ENCODE data around the gene RPA3.

Gene RPA3

DNA sequence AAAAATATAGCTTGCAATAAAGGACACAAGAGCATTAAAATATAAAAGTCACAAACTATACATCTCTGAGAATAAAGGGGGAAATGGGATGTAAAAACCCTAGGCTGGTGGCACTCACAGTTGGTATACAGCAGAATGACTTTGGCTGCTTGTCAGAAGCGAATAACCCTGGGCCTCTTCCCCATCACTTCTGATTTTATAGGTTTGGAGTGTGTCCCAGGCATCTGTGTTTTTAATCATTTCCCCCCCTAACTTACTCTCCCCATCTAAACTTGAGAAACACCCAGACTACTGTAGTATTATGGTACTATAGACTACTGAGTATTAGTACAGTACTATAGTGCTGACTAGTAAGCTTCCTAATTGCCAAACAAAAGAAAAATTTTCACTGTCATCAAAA lies 1.8 kb upstream of the RPA3 start:
- Histone ChIP-seq H3K4me2 (ENCODE audit: low read length) (no peak overlapping the region), H3K27me3 (ENCODE audit: control insufficient read depth, low read length) (no peaks in the 10 kb centered on the region)

DNA sequence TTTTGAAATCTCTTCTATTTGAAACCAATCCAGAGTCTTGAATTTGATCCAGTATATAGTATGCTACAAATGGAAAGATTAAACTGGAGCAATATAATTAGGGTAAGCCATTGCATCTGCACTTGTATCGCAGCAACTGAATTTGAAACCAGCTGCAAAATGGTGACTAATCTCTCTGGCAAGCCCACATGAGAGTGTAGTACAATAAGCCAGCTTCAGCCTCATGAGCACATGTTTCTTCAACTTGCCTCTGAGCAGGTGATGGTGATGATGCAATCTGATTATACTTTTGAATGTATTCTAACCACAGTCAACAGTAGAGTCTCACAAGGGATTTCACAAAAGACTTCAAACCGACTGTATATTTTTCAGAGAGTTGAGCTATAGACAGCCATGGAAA lies 829 bp upstream of the RPA3 start:
- Histone ChIP-seq H3K27ac (ENCODE audit: low read depth, low read length) (no peak overlapping the region), H3K4me3 (ENCODE audit: low read length) (no peak overlapping the region), H3F3A (ENCODE audit: control insufficient read depth, insufficient read depth) (no peaks in the 10 kb centered on the region), H3K4me2 (ENCODE audit: low read length) (no peak overlapping the region), H3K36me3 (ENCODE audit: control insufficient read depth, low read length) (no peaks in the 10 kb centered on the region), H3K79me2 (ENCODE audit: control insufficient read depth, low read length) (no peaks in the 10 kb centered on the region), H3K4me1 (ENCODE audit: control insufficient read depth, low read length) (peaks cover 11% of the 10 kb centered on the region), H3K9me2 (replicated peaks; ENCODE audit: control insufficient read depth, low read length) (no peaks in the 10 kb centered on the region), H4K20me1 (ENCODE audit: control insufficient read depth, insufficient read depth, low read depth, low read length) (no peaks in the 10 kb centered on the region), H3K27me3 (ENCODE audit: control insufficient read depth, low read length) (no peaks in the 10 kb centered on the region), H3K9me3 (ENCODE audit: control insufficient read depth, insufficient read depth, low read length) (no peaks in the 10 kb centered on the region)
- TF ChIP-seq, protein P1, sequence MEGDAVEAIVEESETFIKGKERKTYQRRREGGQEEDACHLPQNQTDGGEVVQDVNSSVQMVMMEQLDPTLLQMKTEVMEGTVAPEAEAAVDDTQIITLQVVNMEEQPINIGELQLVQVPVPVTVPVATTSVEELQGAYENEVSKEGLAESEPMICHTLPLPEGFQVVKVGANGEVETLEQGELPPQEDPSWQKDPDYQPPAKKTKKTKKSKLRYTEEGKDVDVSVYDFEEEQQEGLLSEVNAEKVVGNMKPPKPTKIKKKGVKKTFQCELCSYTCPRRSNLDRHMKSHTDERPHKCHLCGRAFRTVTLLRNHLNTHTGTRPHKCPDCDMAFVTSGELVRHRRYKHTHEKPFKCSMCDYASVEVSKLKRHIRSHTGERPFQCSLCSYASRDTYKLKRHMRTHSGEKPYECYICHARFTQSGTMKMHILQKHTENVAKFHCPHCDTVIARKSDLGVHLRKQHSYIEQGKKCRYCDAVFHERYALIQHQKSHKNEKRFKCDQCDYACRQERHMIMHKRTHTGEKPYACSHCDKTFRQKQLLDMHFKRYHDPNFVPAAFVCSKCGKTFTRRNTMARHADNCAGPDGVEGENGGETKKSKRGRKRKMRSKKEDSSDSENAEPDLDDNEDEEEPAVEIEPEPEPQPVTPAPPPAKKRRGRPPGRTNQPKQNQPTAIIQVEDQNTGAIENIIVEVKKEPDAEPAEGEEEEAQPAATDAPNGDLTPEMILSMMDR (IDR thresholded peaks at IDR 0.05; ENCODE audit: low read depth, low read length, poor library complexity, severe bottlenecking): no peak
- TF ChIP-seq EZH2phosphoT487 (IDR thresholded peaks at IDR 0.05; ENCODE audit: borderline replicate concordance, low read length): no peak

More for the DNA sequence above, 1.8 kb upstream of the RPA3 start:
- Histone ChIP-seq H3K36me3 (ENCODE audit: control insufficient read depth, low read length) (no peaks in the 10 kb centered on the region), H3K4me1 (ENCODE audit: control insufficient read depth, low read length) (peaks cover 11% of the 10 kb centered on the region), H3K79me2 (ENCODE audit: control insufficient read depth, low read length) (no peaks in the 10 kb centered on the region), H3K9me3 (ENCODE audit: control insufficient read depth, insufficient read depth, low read length) (no peaks in the 10 kb centered on the region), H3F3A (ENCODE audit: control insufficient read depth, insufficient read depth) (no peaks in the 10 kb centered on the region), H3K9me2 (replicated peaks; ENCODE audit: control insufficient read depth, low read length) (no peaks in the 10 kb centered on the region), H3K4me3 (ENCODE audit: low read length) (no peak overlapping the region), H3K27ac (ENCODE audit: low read depth, low read length) (no peak overlapping the region), H4K20me1 (ENCODE audit: control insufficient read depth, insufficient read depth, low read depth, low read length) (no peaks in the 10 kb centered on the region)
- no peak for TF ChIP-seq EZH2phosphoT487 (IDR thresholded peaks at IDR 0.05; ENCODE audit: borderline replicate concordance, low read length)

DNA sequence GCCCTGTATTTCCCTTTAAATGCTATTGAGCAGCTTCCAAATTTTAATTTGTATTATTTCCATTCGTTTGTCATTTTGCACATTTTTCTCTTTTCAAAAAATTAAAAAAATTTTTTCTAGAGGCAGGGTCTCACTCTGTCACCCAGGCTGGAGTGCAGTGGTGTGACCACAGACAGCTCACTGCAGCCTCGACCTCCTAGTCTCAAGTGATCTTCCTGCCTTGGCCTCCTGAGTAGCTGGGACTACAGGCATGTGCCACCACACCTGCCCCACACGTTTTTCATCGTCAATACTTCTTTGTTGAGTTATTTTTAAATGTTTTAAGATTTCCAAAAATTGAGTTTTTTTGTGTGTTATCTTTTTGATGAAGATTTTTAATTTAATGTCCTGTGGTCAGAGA lies 4.7 kb downstream of the RPA3 start:
- Histone ChIP-seq H3K36me3 (ENCODE audit: control insufficient read depth, low read length) (no peaks in the 10 kb centered on the region), H3F3A (ENCODE audit: control insufficient read depth, insufficient read depth) (no peaks in the 10 kb centered on the region), H3K9me3 (ENCODE audit: control insufficient read depth, insufficient read depth, low read length) (no peaks in the 10 kb centered on the region), H3K27me3 (ENCODE audit: control insufficient read depth, low read length) (no peaks in the 10 kb centered on the region), H3K4me3 (ENCODE audit: low read length) (no peak overlapping the region), H3K4me1 (ENCODE audit: control insufficient read depth, low read length) (no peaks in the 10 kb centered on the region), H4K20me1 (ENCODE audit: control insufficient read depth, insufficient read depth, low read depth, low read length) (no peaks in the 10 kb centered on the region), H3K9me2 (replicated peaks; ENCODE audit: control insufficient read depth, low read length) (no peaks in the 10 kb centered on the region), H3K79me2 (ENCODE audit: control insufficient read depth, low read length) (no peaks in the 10 kb centered on the region), H3K4me2 (ENCODE audit: low read length) (no peak overlapping the region), H3K27ac (ENCODE audit: low read depth, low read length) (no peak overlapping the region)
- TF ChIP-seq, protein P1 (IDR thresholded peaks at IDR 0.05; ENCODE audit: low read depth, low read length, poor library complexity, severe bottlenecking): no peak
- no peak for TF ChIP-seq EZH2phosphoT487 (IDR thresholded peaks at IDR 0.05; ENCODE audit: borderline replicate concordance, low read length)

DNA sequence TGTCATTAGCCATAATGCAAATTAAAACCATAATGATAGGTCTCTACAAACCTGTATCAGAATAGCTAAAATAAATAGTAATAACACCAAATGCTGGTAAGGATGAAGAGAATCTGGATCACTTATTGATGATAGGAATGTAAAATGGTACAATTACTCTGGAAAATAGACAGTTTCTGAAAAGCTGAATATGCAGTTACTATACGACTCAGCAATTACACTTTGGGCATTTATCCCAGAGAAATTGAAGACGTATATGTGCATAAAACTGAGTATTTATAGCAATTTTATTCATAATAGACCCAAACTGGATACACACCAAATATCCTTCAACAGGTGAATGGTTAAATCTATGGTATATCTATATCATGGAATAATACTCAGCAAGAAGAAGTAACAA lies 7.9 kb downstream of the RPA3 start:
- Histone ChIP-seq H3F3A (ENCODE audit: control insufficient read depth, insufficient read depth) (no peaks in the 10 kb centered on the region), H3K27ac (ENCODE audit: low read depth, low read length) (no peak overlapping the region), H3K36me3 (ENCODE audit: control insufficient read depth, low read length) (no peaks in the 10 kb centered on the region), H3K9me2 (replicated peaks; ENCODE audit: control insufficient read depth, low read length) (no peaks in the 10 kb centered on the region), H3K9me3 (ENCODE audit: control insufficient read depth, insufficient read depth, low read length) (no peaks in the 10 kb centered on the region), H3K4me2 (ENCODE audit: low read length) (no peak overlapping the region), H3K4me1 (ENCODE audit: control insufficient read depth, low read length) (peaks cover 2% of the 10 kb centered on the region; the same call in 1 of the 2 replicates), H4K20me1 (ENCODE audit: control insufficient read depth, insufficient read depth, low read depth, low read length) (no peaks in the 10 kb centered on the region), H3K79me2 (ENCODE audit: control insufficient read depth, low read length) (no peaks in the 10 kb centered on the region), H3K27me3 (ENCODE audit: control insufficient read depth, low read length) (no peaks in the 10 kb centered on the region), H3K4me3 (ENCODE audit: low read length) (no peak overlapping the region)
- TF ChIP-seq, protein P1 (IDR thresholded peaks at IDR 0.05; ENCODE audit: low read depth, low read length, poor library complexity, severe bottlenecking): no peak
- TF ChIP-seq EZH2phosphoT487 (IDR thresholded peaks at IDR 0.05; ENCODE audit: borderline replicate concordance, low read length): no peak

All from DOHH2 (cell line).